HG03520 (cell line): Measurements from ENCODE around the gene TBC1D13.
A peak's percentile ranks its signal among the peaks of the same experiment; 100 is the strongest.

ENCODE experiments used
- ATAC-seq: cut with Tn5 transposase; IDR thresholded peaks from one replicate; pipeline ENCODE4 v1.9.1; 2021; ENCODE audit warnings: mild to moderate bottlenecking, moderate library complexity; ENCODE audit not compliant: unreplicated experiment

The TBC1D13 gene

DNA sequence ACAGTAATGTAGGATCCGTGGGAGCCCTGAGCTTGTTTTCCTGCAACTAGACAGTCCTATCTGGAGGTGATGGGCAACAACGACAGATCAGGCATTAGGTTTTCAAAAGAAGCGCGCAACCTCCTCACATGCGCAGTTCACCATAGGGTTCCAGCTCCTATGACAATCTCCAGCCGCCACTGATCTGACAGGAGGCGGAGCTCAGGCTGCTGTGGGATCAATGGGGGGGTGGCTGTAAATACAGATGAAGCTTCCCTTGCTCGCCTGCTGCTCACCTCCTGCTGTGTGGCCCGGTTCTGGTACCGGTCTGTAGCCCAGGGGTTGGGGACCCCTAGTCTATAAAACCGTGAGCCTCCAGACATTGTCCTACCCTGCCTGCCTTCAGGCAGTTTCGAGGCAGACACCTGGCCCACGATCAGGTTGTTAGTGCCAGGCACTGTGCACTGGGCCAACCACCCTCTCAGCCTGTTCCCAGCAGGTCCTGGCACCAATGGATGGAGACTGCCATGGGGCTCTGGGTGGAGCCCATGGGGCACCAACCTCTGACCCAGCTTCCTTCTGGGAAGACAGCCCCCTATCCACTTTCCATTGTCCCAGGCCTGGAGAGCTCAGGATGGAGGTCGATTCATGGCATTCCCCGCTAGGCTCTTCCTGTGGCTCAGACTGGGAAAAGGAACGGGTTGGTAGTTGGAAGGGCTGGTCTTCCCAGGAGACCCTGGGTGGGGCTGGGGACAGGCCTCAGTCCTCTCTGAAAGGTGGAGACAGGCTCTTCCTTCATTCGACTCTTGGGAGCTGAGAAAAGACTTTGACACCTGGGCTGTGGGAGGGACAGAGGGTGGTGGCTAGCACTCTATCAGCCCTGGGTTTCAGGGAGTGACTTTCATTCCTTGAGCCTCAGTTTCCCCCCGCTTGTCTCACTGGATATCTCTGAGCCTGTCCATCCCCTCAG is 32.9 kb downstream of the TBC1D13 start:
- ATAC-seq: no peak

GRCh38 chr9:128820665-128821583 is 33.9 kb downstream of the TBC1D13 start:
- ATAC-seq: no peak

DNA sequence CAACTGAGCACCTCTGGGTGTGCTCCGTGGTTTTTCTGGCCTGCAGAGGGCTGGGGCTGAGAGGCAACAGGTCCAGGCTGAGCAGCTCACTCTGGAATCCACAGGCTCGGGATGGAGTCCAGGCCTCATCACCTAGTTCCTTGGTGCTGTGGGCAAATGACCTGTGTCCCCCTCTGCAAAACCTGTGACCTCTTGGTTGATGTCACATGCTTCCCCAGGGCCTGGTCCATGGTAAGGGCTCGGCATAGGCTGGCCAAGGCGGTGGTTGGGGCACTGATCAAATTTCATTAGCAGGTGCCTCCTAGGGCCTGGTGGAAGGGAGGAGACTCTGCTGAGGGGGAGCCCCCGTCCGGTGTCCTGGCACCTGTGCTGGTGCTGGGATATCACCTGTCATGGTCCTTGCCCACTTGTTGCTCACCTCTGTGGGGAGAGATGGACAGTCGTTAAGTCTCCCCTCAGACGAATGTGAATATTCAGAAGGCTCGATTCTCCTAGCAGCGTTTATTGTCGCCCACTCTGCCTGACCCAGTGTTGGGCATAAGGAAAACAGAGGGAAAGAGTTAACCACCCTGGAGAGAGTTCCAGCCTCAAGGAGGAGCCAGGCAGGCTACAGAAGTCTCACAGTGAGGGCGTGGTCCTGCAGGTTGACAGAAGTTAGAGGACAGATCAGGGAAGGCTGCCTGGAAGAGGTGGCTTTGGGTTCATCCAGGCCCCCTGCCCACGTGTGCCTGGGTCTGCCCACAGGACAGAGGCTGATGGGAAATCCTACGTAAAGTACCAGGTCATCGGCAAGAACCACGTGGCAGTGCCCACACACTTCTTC is 34.7 kb downstream of the TBC1D13 start:
- no peak for ATAC-seq

DNA sequence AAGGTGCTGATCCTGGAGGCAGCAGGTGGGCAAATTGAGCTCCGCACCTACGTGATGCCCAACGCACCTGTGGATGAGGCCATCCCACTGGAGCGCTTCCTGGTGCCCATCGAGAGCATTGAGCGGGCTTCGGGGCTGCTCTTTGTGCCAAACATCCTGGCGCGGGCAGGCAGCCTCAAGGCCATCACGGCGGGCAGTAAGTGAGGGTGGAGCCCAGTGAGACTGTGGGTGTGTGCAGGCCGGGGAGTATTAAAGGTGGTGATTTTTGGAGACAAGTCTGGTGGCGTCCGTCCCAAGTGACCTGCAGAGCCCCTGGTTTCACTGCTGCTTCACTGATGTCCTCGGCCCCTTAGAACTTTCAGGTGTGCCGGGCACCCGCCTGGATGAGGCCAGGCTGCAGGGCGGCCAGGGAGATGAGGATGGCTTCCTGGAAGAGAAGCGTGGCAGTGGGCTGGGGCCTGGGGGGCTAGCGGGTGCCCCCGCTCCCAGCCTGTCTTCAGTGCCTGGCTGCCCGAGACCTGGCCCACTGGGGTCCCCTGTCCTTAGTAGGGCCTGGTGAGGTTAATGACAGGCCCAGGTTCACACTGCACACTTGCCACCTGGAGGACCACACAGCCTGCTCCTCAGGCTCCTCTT is 35.5 kb downstream of the TBC1D13 start:
- ATAC-seq: no peak

GRCh38 chr9:128823362-128823902 is 36.4 kb downstream of the TBC1D13 start:
- ATAC-seq: no peak

DNA sequence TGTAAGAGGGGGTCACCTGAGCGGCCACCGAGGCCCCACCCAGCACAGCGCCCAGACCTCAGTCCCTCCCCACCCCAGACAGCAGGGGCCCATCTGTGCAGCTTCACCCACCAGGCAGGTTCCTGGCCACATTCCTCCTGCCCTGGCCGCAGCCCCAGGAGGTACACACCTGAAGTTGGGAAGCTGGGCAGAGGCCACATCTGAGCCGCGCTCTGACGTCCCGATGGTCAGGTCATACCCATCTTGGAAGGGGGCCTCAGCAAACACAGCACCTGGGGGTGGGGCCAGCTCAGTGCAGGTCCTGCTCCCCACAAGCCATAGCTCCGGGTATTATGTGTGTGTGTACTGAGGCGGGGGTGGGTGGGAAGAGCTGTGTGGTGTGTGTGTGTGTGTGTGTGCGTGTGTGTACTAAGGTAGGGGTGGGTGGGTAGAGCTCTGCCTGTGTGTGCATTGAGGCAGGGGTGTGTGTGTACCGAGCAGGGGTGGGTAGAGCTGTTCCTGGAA is 36.9 kb downstream of the TBC1D13 start:
- no peak for ATAC-seq

DNA sequence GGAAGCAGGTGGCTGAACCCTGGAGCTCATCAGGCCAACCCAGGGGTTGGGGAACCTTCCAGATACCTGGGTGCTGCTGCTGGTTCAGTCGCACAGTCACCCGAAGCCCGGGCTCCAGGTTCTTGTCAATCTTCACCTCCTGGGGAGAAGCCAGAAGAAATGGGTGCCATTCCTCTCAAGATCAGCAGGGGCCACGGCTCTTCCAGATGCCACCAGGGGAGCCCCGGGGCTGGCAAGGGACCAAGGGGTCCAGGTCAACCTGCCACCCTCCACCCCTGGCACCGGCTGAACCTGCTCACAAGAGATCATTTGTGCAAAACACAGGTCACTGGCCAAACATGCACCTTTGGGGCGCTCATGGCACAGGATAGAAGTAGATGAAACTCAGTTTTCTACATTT is 37.9 kb downstream of the TBC1D13 start:
- ATAC-seq: no peak

DNA sequence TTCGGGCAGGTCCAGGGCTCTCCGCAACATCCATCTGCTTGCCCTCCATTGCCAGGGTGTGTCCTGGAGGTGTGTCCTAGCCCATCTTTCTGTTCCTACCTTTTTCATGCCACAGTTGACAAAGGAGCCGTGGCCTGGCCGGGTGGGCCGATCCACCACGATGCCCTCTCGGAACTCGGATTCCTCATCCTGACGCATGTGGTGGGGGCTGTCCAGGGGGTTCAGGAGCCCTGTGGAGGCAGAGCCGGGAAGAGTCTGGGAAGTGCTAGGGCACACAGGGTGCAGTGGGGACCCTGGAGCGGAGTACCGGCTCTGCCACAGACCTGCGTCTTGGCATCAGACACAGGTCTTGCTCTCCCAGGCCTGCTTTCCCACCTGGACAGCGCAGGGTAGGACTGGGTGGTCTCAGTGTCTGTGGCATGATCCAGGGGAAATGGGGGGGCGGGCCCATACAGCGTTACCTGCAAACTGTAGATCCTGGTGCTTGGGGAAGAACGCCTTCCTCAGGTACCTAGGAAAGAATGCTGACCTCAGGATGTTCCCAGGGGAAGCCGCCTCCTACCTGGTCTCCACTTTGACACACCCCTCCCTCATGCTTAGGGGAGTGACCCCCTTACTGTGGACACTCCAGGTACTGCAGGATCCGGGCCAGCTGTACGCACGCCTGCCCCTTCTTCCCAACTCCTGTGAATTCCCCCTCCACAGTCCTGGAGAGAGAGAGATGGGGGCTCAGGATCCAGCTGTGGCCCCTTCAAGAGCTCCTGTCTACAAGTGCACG is 39.1 kb downstream of the TBC1D13 start:
- no peak for ATAC-seq

DNA sequence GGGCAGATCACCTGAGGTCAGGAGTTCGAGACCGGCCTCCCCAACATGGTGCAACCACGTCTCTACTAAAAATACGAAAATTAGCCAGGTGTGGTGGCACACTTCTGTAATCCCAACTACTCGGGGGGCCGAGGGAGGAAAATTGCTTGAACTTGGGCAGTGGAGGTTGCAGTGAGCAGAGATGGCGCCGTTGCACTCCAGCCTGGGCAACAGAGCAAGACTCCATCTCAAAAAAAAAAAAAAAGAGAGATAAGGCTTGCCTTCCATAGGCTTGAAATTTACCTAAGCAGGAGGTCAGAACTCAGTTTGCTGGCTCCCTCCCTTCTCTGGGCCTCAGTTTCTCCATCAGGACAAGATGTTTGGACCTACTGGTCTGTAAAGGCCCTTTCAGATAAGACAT is 41.2 kb downstream of the TBC1D13 start:
- ATAC-seq: no peak

- no peak for ATAC-seq
Observed at GRCh38 chr9:128828719-128829452, 41.8 kb downstream of the TBC1D13 start.

DNA sequence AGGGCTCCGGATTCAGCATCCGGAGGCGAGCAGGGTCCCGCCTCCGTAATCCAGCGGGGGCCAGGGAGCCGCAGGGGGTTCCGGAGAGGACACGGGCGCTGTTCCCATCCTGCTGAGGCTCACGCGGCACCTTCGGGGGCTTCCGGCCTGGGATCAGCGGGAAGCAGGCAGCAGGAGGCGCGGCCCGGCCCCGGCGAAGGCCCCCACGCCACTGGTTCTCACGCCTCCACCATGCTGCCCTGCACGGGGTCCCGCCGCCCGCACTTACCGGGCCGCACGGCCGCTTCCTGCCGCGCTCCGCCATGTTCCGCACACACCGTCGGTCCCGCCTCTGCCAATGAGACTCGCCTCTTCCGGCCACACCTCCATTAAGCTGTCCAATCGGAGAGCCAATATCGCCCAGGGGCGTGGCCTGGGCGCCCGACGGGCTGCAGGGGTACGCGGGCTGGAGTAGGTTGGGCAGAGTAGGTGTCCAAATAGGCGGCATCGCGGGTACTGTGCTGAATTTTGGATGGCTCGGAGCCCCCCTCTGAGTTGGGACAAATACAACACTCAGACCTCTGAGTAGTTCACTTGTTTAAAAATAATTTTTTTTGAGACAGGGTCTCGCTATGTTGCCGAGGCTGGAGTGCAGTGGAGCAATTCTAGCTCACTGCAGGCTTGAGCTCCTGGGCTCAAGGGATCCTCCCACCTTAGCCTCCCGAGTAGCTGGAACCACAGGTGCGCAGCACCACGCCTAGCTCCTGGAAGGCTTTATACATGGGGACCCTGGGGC is 42.6 kb downstream of the TBC1D13 start, which contains the start of gene SPOUT1:
SPOUT1 (minus strand) TSS at position 318 of the 775 bp plus-strand sequence; CDS start at position 304, 14 bp downstream.
- peak; percentile 95 for ATAC-seq

DNA sequence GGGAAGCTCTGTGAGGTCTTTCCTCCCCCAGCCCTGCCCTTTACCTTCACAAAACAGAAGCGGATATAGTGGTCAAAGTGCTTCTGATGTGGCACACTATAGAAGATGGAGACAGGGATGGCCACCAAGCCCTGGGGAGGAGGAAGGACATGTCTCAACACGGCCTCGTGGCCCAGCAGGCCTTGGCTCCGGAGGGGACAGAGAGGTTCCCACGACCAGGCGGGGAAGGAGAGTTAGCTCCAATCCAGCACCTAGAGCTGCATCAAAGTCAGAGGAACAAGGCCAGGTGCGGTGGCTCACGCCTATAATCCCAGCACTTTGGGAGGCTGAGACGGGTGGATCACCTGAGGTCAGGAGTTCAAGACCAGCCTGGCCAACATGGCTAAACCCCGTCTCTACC is 46.6 kb downstream of the TBC1D13 start:
- ATAC-seq: no peak

- no peak for ATAC-seq
Observed at GRCh38 chr9:128835246-128836210, 48.5 kb downstream of the TBC1D13 start.

DNA sequence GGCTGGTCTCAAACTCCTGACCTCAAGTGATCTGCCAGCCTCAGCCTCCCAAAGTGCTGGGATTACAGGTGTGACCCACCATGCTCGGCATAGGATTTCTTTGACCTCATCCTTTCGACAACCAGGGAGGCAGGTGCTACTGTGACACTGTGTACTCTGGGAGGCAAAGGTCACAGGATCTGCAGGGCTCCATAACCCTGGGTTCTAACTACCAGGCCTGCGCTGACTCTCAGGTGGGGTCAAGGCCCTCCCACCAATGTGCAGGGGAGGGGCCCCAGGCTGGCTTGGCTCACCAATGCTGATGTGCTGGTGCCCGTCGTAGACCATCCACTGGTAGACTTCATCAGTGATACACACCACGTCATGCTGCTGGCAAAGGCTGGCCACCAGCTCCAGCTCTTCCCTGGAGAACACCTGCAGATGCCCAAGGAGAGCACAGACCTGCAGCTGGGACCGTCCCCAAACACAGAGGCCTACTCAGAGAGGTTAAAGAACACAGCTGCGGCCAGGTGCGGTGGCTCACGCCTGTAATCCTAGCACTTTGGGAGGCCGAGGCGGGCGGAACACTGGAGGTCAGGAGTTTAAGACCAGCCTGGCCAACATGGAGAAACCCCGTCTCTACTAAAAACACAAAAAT is 49.6 kb downstream of the TBC1D13 start:
- ATAC-seq: no peak

DNA sequence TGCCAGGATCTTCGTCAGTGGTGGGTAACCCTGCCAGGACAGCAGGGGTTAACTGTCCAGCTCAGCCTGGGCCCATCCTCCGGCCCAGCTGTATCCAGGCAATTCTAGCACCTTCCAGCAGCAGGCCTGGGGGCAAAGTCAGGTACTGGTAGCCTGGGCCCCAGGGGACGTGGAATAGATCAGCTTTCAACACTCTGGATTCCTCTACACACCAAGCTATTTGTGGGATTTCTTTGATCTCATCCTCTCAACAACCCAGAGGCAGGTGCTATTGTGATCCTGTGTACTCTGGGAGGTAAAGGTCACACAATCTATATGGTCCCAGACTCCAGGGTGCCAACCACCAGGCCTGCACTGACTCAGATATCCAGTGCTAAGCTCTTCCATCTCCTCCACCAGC is 51.3 kb downstream of the TBC1D13 start:
- ATAC-seq: no peak

GRCh38 chr9:128840524-128840923 is 53.5 kb downstream of the TBC1D13 start:
- no peak for ATAC-seq
